K562 (cell line): ENCODE data around the gene MANEAL. TPM values are rescaled to one million over a fixed set of nuclear protein-coding genes. Genes with fewer than 3 reads are reported as not detected.
A peak's percentile ranks its signal among the peaks of the same experiment; 100 is the strongest.

ENCODE experiments used
- DLX4 ChIP-seq: fragments of 250-450 bp; sonication (Bioruptor Pico); IDR thresholded peaks from 2 replicates; pipeline ENCODE4 v1.6.1; 2021; ENCODE audit warnings: mild to moderate bottlenecking
- GATAD2A ChIP-seq: fragments of 450-650 bp; IDR thresholded peaks from 2 replicates; pipeline ENCODE4 v1.6.1; 2017
- GTF2E2 ChIP-seq: fragments of 200-800 bp; sonication (Bioruptor generic); IDR thresholded peaks from 2 replicates; pipeline ENCODE4 v1.6.1; 2016; ENCODE audit warnings: missing genetic modification characterization, missing compliant biosample characterization
- MECOM ChIP-seq: fragments of 250-450 bp; sonication (Bioruptor Pico); IDR thresholded peaks from 2 replicates; pipeline ENCODE4 v1.8.0; 2022; ENCODE audit warnings: inconsistent platforms
- NCOA1 ChIP-seq: fragments of 450-650 bp; IDR thresholded peaks from 2 replicates; pipeline ENCODE4 v1.6.1; 2016; ENCODE audit warnings: low read depth
- PTTG1 ChIP-seq: fragments of 450-650 bp; IDR thresholded peaks from 2 replicates; pipeline ENCODE4 v1.6.1; 2016; ENCODE audit warnings: low read depth, mild to moderate bottlenecking, missing genetic modification characterization, missing compliant biosample characterization
- REST ChIP-seq, 2 experiments: fragments of 450-650 bp; formaldehyde crosslinking in 1 of 2; IDR thresholded peaks; 2 replicates each; pipeline versions ENCODE4 v1.4.0 to v1.6.1; 2014 to 2020; ENCODE audit warnings: mild to moderate bottlenecking in 2 of 2, borderline replicate concordance in 1 of 2, low read depth in 1 of 2
- SIN3A ChIP-seq, 2 experiments: fragments of 150-350 bp in 1 of 2; IDR thresholded peaks; 2 replicates each; pipeline ENCODE4 v1.6.1; 2011 to 2016; ENCODE audit warnings: borderline replicate concordance in 2 of 2, low read depth in 2 of 2, low read length in 2 of 2, mild to moderate bottlenecking in 2 of 2, moderate library complexity in 2 of 2; ENCODE audit not compliant: control insufficient read depth in 1 of 2
- SRSF3 ChIP-seq: fragments of 200-400 bp; formaldehyde crosslinking; IDR thresholded peaks from 2 replicates; pipeline ENCODE4 v1.6.1; 2016; ENCODE audit warnings: mild to moderate bottlenecking, low read length, moderate library complexity; ENCODE audit not compliant: insufficient read depth
- TFAP4 ChIP-seq: sonication (generic); formaldehyde crosslinking; IDR thresholded peaks from 2 replicates; pipeline ENCODE4 v1.8.0; 2022; ENCODE audit warnings: missing genetic modification reagents, mild to moderate bottlenecking, moderate library complexity, borderline replicate concordance
- ZNF12 ChIP-seq: sonication (generic); formaldehyde crosslinking; IDR thresholded peaks from 2 replicates; pipeline ENCODE4 v1.4.0; 2020; ENCODE audit warnings: mild to moderate bottlenecking, missing genetic modification reagents
- ZNF311 ChIP-seq: fragments of 250-450 bp; sonication (Bioruptor Pico); IDR thresholded peaks from 2 replicates; pipeline ENCODE4 v1.4.0; 2020; ENCODE audit warnings: mild to moderate bottlenecking, moderate library complexity
- ZNF398 ChIP-seq: fragments of 250-450 bp; sonication (Bioruptor Pico); IDR thresholded peaks from 2 replicates; pipeline ENCODE4 v1.8.0; 2021; ENCODE audit warnings: moderate library complexity, mild to moderate bottlenecking, inconsistent platforms
- polyA plus RNA-seq, 8 experiments: library from polyadenylated mRNA; depleted of rRNA in 4 of 8; stranded (reverse) in 5 of 8; unstranded in 3 of 8; fragments of >200 nt; fragmentation: Nextera tagmentation in 2 of 8; fragmentation: Illumina TruSeq in 1 of 8; extraction: Ambion mirVana in 2 of 8; extraction: Trizol in 1 of 8; gene quantifications; 2 replicates each; pipeline versions ENCODE4 v1.2.1 to v1.2.3, GENCODE V29; 2011 to 2014; ENCODE audit warnings: inconsistent platforms in 1 of 8, missing spikeins in 1 of 8
- total RNA-seq, 7 experiments: library from RNA; depleted of rRNA in 6 of 7; stranded (reverse); fragments of >200 nt in 6 of 7; fragmentation: Illumina TruSeq in 2 of 7; extraction: Trizol in 2 of 7; gene quantifications; 2 replicates each; pipeline versions ENCODE4 v1.2.1 to v1.2.3, GENCODE V29; 2011 to 2021; ENCODE audit warnings: low replicate concordance in 1 of 7

The MANEAL gene
- total and polyA plus RNA-seq, 9 of the 15 experiments (the other 6 are each of a cell fraction or from before 2014, with no cell fraction given), result 0.37 to 3.2 (median 1.2) TPM

- TF ChIP-seq DLX4 (CRISPR knock-in tag) (no peak), ZNF311 (CRISPR knock-in tag) (no peak), MECOM (CRISPR knock-in tag) (no peak), SIN3A (IDR thresholded peaks at IDR 0.05; ENCODE audit: borderline replicate concordance in 2 of 2, control insufficient read depth in 1 of 2, low read depth in 2 of 2, low read length in 2 of 2) (peak; percentile 92 to 98), SRSF3 (no peak), TFAP4 (CRISPR knock-in tag) (peak; percentile 90), NCOA1 (peak; percentile 52; the same call in 1 of the 2 replicates), GATAD2A (no peak), ZNF12 (peak; percentile 75; the same call in 1 of the 2 replicates), PTTG1 (tag) (no peak), ZNF398 (CRISPR knock-in tag) (no peak), GTF2E2 (no peak), REST (IDR thresholded peaks at IDR 0.05; ENCODE audit: borderline replicate concordance) (peak; percentile 100), REST (CRISPR knock-in tag; IDR thresholded peaks at IDR 0.05; ENCODE audit: low read depth) (peak; percentile 99)
Measured at GRCh38 chr1:37795340-37796125, 1.9 kb downstream of the MANEAL start (continued).
